HG03439 (cell line): Measurements from ENCODE around the gene RHOB.
"Not testable (repeated sequence)": the region's sequence is repeated elsewhere in the genome, so short reads cannot be mapped to it uniquely, and the experiment has no call there.

Experiments
- ATAC-seq: cut with Tn5 transposase; IDR thresholded peaks from one replicate; pipeline ENCODE4 v1.9.1; 2021; ENCODE audit warnings: mild to moderate bottlenecking, moderate library complexity; ENCODE audit not compliant: unreplicated experiment

The RHOB gene

DNA sequence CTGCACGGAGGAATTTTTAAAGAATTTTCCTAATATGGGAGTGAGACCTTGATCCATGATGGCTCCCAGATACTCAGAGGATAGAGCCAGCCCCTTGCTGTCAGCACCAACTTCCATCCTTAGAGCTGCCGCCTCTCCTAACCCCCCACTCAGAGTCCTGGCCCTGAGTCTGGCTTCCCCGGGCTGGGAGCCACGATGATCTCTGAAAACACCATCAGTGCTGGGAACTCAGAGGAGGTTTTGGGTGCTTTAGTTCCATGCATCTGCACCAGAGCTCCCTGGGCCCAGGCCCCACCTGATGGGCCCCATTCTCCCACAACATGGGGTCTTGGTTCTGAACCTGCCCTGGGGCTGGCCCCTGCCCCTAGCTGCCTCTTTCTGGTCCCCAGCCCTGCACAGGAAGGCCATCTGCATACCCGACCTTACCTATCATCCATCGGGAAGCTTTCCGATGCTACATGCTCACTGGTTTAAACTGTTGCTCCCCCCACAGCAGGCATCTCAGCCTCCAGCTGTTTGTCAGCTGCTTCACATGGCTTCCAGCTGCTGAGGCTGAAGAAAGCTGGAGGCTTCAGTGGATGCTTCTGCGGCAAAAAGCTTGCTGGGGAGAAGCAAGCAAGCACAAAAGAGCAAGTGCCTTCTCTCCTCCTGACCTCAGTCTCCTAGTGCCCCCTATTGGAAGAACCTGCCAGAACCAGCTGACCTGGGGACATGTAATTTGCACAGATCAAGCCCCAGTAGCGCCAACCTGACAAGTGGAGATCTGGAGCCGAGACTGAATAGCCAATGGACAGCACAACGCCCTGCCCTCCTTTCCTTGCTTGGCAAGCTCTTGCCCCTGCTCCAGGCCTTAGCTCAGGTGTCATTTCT lies 24.2 kb upstream of the RHOB start:
- ATAC-seq = no peak

DNA sequence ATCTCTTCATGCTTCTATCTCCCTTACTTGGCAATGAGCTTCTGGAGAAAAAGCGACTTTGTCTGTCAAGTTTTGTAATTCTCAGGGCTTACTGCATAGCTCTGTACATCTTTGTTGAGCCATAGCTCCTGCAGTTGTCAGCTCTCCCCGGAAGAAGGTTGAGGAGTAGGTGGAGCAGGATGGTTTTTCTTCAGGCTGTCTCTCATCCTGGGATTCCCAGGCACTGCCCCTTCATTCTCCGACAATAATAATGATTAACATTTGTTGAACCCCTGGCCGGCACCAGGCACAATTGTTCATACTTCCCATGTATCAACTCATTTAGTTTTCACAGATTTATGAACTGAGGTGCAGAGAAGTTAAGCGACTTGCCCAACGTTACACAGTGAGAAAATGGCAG lies 23.5 kb upstream of the RHOB start:
- no peak for ATAC-seq

DNA sequence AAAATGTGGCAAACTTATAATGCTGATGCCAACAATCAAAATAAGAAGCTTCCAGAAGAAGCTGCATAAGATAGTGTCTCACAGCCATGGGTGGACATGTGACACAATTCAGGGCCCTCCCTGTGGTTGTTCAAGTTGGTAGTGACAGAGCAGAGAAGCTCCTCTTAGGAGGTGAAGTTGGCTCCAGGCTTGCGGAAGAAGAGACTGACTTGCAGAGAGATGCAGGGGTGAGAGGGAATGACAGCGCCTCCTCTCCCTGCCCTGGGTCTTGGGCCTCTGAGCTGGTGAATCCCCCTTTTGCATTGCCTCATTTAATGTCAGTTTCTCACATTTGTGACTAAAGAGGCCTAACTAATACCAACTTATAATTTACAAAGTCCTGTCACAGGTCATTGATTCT lies 23.0 kb upstream of the RHOB start:
- no peak for ATAC-seq

GRCh38 chr2:20424300-20425290 lies 22.3 kb upstream of the RHOB start:
- peak; percentile 57 for ATAC-seq

GRCh38 chr2:20425371-20425881 lies 21.4 kb upstream of the RHOB start:
- no peak for ATAC-seq

- no peak for ATAC-seq
These were observed 21.0 kb upstream of the RHOB start for GRCh38 chr2:20425884-20426283.

GRCh38 chr2:20427931-20428526 lies 18.8 kb upstream of the RHOB start:
- ATAC-seq = no peak

DNA sequence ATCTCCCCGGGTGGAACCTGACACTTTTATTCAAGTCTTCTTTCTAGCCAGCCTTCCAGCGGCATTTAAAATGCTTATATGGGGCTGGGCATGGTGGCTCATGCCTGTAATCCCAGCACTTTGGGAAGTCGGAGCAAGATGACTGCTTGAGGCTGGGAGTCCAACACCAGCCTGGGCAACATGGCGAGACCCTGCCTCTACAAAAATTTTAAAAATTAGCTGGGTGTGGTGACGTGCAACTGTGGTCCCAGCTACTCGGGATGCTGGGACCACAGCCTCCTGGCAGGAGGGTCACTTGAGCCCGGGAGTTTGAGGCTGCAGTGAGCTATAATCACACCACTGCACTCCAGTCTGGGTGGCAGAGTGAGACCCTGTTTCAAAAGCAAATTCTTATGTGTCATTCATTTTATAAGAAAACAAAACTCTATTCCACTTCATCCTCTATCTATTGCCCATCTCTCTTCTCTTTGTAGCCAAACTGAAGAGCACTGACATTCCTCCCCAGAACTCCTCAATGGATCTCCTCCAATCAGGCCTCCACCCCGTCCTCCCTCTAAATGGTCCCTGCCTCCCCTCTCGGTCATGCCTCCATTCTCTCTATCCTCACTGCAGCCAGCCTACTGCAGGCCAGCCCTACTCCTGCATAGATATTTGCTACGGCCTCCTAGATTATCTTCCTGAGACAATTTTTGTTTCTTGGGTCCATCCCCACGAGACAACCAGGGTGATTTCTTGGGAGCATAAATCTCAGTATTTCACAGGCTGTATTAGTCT lies 18.0 kb upstream of the RHOB start:
- no peak for ATAC-seq

- peak; percentile 57 for ATAC-seq
These were observed 17.3 kb upstream of the RHOB start for GRCh38 chr2:20429528-20429927.

DNA sequence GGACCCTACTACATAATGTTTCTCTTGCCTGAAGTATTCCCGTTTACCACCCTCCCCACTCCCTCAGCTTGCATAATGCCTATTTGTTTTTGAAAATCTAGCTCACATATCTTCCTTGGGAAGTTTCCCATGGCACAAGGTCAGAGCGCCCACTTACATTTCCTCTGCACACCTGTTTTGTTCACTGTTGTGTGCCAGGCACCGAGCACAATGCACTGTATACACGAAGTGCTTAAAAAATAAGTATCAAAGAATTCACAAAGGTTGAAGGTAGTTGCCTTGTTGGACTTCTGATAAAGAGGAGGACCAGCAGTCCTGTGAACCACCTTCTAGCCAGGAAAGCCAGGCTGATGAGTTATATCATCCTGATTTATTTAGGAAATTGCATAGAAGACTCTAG lies 16.8 kb upstream of the RHOB start:
- ATAC-seq = no peak

DNA sequence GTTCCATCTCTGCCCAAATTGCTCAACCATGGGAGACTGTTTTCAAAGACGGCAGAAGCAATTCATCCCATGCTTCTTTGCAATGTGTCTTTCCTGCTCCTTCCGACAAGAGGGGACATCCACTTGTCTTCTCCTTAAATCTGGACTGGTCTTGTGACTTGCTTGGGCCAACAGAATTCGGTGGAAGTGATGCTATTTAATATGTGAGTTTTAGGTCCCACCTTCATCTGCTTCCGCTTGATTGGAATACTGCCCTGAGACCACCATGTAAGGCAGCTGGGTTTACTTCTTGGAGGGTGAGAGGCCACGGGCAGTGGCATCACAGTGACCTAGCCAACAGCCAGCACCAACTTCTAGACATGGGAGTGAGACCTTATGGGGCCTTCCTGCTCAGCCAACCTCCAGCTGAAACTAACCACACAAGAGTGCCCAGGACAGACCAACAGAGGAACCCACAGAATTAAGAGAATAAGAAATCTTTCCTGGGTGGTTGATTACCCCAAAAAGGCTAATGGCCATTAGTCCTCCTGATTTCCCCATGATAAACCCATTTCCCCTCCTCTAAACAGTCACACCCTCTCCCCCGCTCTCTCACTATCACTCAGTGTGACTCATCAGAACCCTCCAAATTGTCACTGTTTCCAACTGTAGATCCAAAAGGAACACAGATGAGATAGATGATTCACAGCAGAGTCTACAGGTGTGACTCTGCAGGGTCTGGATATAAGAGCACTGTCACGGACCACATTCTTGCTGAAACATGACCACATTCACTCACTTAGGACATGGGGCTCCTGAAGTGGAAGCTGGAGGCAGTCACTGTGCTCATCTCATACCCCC lies 16.2 kb upstream of the RHOB start:
- peak; percentile 45 for ATAC-seq

DNA sequence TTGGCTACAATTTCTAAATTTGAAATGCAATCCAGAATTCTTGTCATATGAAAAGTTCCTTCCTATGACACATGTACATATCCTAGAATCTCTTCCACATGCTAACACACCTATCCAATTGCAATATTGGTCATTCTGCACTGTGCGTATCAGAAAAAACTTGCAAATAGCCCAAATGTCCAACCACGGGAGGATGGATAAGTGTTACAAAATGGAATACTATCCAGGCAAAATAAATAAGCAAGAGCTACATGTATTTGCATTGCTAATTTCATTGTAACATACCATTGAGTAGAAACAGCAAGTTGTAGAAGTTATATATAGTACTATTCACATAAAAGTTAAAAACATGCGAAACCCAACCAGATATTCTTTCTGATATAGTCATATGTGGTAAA lies 15.6 kb upstream of the RHOB start:
- ATAC-seq = no peak

- no peak for ATAC-seq
These were observed 15.1 kb upstream of the RHOB start for GRCh38 chr2:20431772-20432171.

GRCh38 chr2:20432714-20433113 lies 14.2 kb upstream of the RHOB start:
- no peak for ATAC-seq

DNA sequence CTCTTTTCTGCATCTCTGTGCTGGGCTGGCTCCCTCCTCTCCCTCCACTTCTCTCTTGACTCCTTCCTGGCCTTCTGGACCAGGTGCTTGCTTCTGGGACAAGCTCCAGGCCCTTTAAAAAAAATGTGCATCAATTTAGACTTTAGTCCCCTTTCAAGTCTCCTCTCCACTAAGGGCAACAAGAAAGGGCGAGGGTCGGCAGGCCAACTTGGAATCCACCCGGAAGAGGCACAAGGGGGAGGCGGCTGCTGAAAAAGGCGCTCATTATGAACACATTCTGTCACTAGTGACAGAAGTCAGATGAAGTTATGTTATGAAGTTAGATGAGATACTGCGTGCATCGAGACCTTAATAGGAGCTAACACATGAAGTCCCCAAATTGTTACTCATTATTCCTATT lies 13.6 kb upstream of the RHOB start:
- ATAC-seq = no peak

- ATAC-seq = no peak
These were observed 12.8 kb upstream of the RHOB start for GRCh38 chr2:20433946-20434553.

DNA sequence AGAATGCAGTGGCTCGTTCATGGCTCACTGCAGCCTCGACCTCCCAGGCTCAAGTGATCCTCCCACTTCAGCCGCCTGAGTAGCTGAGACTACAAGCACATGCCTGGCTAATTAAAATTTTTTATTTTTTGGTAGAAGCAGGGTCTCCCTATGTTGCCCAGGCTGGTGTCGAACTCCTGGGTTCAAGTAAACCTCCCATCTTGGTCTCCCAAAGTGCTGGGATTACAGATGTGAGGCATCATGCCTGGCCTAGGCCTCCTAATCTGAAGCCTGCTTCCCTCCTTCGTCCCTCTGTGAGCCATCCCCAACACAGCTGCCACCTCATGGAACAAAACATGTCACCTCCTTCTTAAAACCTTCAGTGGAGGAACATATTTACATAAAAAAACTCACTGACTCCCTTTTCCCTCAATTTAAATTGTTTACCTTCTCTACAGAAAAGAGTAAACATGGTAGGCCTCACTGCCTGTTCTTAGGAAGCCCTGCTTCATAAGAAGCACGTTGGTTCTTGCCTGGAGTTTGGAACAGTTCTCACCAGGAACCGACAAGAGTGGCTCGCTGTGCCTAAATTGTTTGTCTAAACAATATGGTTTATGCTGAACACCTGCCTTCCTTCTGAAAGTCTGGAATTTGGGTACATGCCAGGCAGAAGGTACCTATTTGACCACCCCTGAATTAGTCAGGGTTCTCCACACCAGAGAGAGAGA lies 12.1 kb upstream of the RHOB start:
- no peak for ATAC-seq

DNA sequence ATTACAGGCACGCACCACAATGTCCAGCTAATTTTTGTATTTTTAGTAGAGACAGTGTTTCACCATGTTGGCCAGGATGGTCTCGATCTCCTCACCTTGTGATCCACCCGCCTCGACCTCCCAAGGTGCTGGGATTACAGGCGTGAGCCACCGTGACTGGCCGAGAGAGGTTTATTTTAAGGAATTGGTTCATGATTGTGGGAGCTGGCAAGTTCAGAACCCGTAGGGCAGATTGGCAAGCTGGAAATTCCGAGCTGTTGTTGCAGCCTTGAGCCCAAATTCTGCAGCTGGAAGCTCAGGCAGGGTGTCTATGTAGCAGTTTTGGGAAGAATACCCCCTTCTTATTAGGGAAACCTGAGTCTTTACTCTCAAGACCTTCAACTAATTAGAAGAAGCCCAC lies 11.4 kb upstream of the RHOB start:
- not testable (repeated sequence) for ATAC-seq
